Measurements from ENCODE around the gene NUAK1.

Gene NUAK1

DNA sequence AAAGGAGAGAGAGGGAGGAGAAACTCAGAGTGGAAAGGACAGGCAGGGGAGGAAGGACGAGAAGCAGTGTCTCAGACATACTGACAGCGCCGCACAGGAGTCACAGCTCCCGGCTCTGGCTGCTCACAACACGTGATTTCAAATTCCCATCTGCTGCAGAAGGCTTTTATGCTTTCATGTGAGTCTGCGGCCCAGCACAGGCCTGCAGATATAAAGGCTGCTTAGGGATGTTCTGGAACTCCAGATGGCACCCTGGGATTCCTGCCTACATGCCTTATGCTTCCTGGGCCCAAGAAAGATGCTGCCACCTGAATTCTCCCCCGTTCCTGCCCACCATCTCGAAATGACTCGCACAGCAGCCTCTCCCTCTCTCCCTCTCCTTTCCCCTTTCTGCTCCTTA is 89.6 kb downstream of the NUAK1 start:
- H3K4me3 ChIP-seq (ENCODE audit: low read depth, low read length): no peak overlapping the region
- DNase-seq (ENCODE audit: low read depth, low spot score): no peak
- in situ Hi-C loops (cut with HindIII; ENCODE audit: low sequenced_read_pairs): no loop called here
- no peak for TF ChIP-seq CTCF (IDR thresholded peaks at IDR 0.05; ENCODE audit: low read depth, low read length)

- in situ Hi-C loops (cut with HindIII; ENCODE audit: low sequenced_read_pairs): no loop called here
- TF ChIP-seq CTCF (IDR thresholded peaks at IDR 0.05; ENCODE audit: low read depth, low read length): no peak
- no peak for DNase-seq (ENCODE audit: low read depth, low spot score)
- H3K4me3 ChIP-seq (ENCODE audit: low read depth, low read length): no peak overlapping the region
These were observed 90.1 kb downstream of the NUAK1 start for GRCh38 chr12:106048676-106049075.

DNA sequence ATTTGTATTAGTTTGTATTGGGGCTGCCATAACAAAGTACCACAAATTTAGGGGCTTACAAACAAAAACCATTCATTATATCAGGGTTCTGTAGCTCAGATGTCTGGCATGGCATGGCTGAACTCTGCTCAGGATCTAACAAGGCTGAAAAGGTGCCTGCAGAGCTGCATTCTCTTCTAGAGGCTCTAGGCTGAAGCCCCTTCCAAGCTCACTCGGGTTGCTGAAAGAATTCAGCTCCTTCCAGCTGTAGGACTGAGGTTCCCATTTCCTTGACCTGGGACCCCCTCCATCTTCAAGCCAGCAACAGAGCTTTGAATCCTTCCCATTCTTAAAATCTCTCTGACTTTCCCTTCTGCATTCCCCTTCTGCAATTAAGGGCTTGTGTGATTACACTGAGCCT is 90.7 kb downstream of the NUAK1 start:
- no peak for TF ChIP-seq CTCF (IDR thresholded peaks at IDR 0.05; ENCODE audit: low read depth, low read length)
- in situ Hi-C loops (cut with HindIII; ENCODE audit: low sequenced_read_pairs): no loop called here
- DNase-seq (ENCODE audit: low read depth, low spot score): no peak
- no peak overlapping the region for H3K4me3 ChIP-seq (ENCODE audit: low read depth, low read length)

DNA sequence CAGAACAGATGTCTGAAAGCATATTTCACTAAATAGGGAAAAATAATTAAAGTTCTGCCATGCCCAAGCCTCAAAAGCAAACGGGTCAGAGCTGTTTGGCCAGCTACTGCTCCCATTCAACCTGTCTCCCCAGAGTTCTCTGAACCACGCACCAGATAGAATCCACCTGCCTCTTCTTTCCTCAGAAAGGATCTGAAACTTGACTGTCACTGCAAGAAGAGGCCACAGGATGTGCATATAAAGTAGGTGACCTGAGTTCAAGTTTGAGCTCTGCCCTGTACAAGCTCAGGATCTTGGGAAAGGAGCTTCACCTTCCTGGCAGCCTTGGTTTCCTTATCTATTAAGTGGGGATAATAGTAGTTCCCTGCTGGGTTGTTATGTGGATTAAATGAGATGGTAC is 91.8 kb downstream of the NUAK1 start:
- no peak for TF ChIP-seq CTCF (IDR thresholded peaks at IDR 0.05; ENCODE audit: low read depth, low read length)
- no peak for DNase-seq (ENCODE audit: low read depth, low spot score)
- no peak overlapping the region for H3K4me3 ChIP-seq (ENCODE audit: low read depth, low read length)
- in situ Hi-C loops (cut with HindIII; ENCODE audit: low sequenced_read_pairs): no loop called here

- no peak overlapping the region for H3K4me3 ChIP-seq (ENCODE audit: low read depth, low read length)
- in situ Hi-C loops (cut with HindIII; ENCODE audit: low sequenced_read_pairs): no loop called here
- TF ChIP-seq CTCF (IDR thresholded peaks at IDR 0.05; ENCODE audit: low read depth, low read length): no peak
- no peak for DNase-seq (ENCODE audit: low read depth, low spot score)
These were observed 92.4 kb downstream of the NUAK1 start for GRCh38 chr12:106046301-106046846.

DNA sequence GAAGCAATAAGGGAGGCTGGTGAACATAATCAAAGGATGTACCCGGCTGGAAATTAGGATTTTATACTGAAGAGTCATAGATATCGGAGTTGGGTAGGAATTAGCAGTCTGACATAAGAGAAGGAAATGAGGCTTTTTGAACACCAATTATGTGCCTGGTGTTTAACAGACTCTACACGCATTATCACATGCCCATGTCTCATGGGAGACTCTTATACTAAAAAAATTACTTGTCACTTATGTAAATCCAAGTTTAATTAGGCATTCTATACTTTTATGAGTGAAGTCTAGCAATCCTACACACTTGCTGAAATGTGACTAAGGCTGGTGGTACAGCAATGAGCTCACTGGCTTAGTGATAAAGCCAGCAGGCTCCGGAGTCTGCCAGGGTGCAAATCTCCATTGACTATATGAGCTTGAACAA is 93.5 kb downstream of the NUAK1 start:
- H3K4me3 ChIP-seq (ENCODE audit: low read depth, low read length): no peak overlapping the region
- TF ChIP-seq CTCF (IDR thresholded peaks at IDR 0.05; ENCODE audit: low read depth, low read length): no peak
- in situ Hi-C loops (cut with HindIII; ENCODE audit: low sequenced_read_pairs): no loop called here
- DNase-seq (ENCODE audit: low read depth, low spot score): no peak

- H3K4me3 ChIP-seq (ENCODE audit: low read depth, low read length): no peak overlapping the region
- TF ChIP-seq CTCF (IDR thresholded peaks at IDR 0.05; ENCODE audit: low read depth, low read length): no peak
- in situ Hi-C loops (cut with HindIII; ENCODE audit: low sequenced_read_pairs): no loop called here
- DNase-seq (ENCODE audit: low read depth, low spot score): peak; percentile 24
These were observed 94.0 kb downstream of the NUAK1 start for GRCh38 chr12:106044773-106045172.
